ENCODE results near the gene TMEM183A. TPM values are rescaled to one million over a fixed set of nuclear protein-coding genes. Genes with fewer than 3 reads are reported as not detected.

TMEM183A gene
- total RNA-seq, 1 donor from 2014 or later: 69.9 TPM

GRCh38 chr1:203059485-203059884 lies 52.3 kb downstream of the TMEM183A start:
- Mint-ChIP-seq H3K27me3 (ENCODE audit: insufficient read depth) (no peaks in the 10 kb centered on the region), H3K27ac (no peak overlapping the region)

GRCh38 chr1:203060115-203060514 lies 52.9 kb downstream of the TMEM183A start:
- no peak overlapping the region for H3K27ac Mint-ChIP-seq
- DNase-seq (ENCODE audit: low spot score): no peak
- H3K4me1 Mint-ChIP-seq (ENCODE audit: low read depth): no peaks in the 10 kb centered on the region
- intact Hi-C loops (cut with micrococcal nuclease): no loop called here
- no peaks in the 10 kb centered on the region for H3K27me3 Mint-ChIP-seq (ENCODE audit: insufficient read depth)
- no peaks in the 10 kb centered on the region for H3K9me3 Mint-ChIP-seq
- no peak overlapping the region for H3K4me3 Mint-ChIP-seq
- peaks cover 6% of the 10 kb centered on the region for H3K36me3 Mint-ChIP-seq (ENCODE audit: low read depth)

More at GRCh38 chr1:203059485-203059884, 52.3 kb downstream of the TMEM183A start:
- no peak for DNase-seq (ENCODE audit: low spot score)
- Mint-ChIP-seq H3K36me3 (ENCODE audit: low read depth) (peaks cover 6% of the 10 kb centered on the region), H3K9me3 (no peaks in the 10 kb centered on the region), H3K4me1 (ENCODE audit: low read depth) (no peaks in the 10 kb centered on the region), H3K4me3 (no peak overlapping the region)
- intact Hi-C loops (cut with micrococcal nuclease): no loop called here

GRCh38 chr1:203063287-203063686 lies 56.1 kb downstream of the TMEM183A start:
- H3K4me3 Mint-ChIP-seq: no peak overlapping the region
- intact Hi-C loops (cut with micrococcal nuclease): no loop called here

GRCh38 chr1:203065191-203065590 lies 58.0 kb downstream of the TMEM183A start:
- intact Hi-C loops (cut with micrococcal nuclease): no loop called here
- H3K27me3 Mint-ChIP-seq (ENCODE audit: insufficient read depth): no peaks in the 10 kb centered on the region
- H3K4me3 Mint-ChIP-seq: no peak overlapping the region
- no peaks in the 10 kb centered on the region for H3K9me3 Mint-ChIP-seq
- no peak overlapping the region for H3K27ac Mint-ChIP-seq
- H3K36me3 Mint-ChIP-seq (ENCODE audit: low read depth): peaks cover 9% of the 10 kb centered on the region
- H3K4me1 Mint-ChIP-seq (ENCODE audit: low read depth): no peaks in the 10 kb centered on the region
- no peak for DNase-seq (ENCODE audit: low spot score)

More at GRCh38 chr1:203063287-203063686, 56.1 kb downstream of the TMEM183A start:
- H3K9me3 Mint-ChIP-seq: no peaks in the 10 kb centered on the region
- no peaks in the 10 kb centered on the region for H3K27me3 Mint-ChIP-seq (ENCODE audit: insufficient read depth)
- no peak overlapping the region for H3K27ac Mint-ChIP-seq
- DNase-seq (ENCODE audit: low spot score): no peak
- H3K36me3 Mint-ChIP-seq (ENCODE audit: low read depth): peaks cover 9% of the 10 kb centered on the region
- no peaks in the 10 kb centered on the region for H3K4me1 Mint-ChIP-seq (ENCODE audit: low read depth)

GRCh38 chr1:203065986-203066385 lies 58.8 kb downstream of the TMEM183A start:
- Mint-ChIP-seq H3K9me3 (no peaks in the 10 kb centered on the region), H3K36me3 (ENCODE audit: low read depth) (peaks cover 9% of the 10 kb centered on the region), H3K27me3 (ENCODE audit: insufficient read depth) (no peaks in the 10 kb centered on the region), H3K27ac (no peak overlapping the region), H3K4me1 (ENCODE audit: low read depth) (no peaks in the 10 kb centered on the region), H3K4me3 (no peak overlapping the region)
- no peak for DNase-seq (ENCODE audit: low spot score)
- intact Hi-C loops (cut with micrococcal nuclease): no loop called here

GRCh38 chr1:203066965-203067364 lies 59.8 kb downstream of the TMEM183A start:
- no peak for DNase-seq (ENCODE audit: low spot score)
- H3K36me3 Mint-ChIP-seq (ENCODE audit: low read depth): peaks cover 9% of the 10 kb centered on the region
- intact Hi-C loops (cut with micrococcal nuclease): no loop called here

GRCh38 chr1:203069030-203069747 lies 62.0 kb downstream of the TMEM183A start:
- no peaks in the 10 kb centered on the region for H3K27me3 Mint-ChIP-seq (ENCODE audit: insufficient read depth)
- H3K36me3 Mint-ChIP-seq (ENCODE audit: low read depth): peaks cover 16% of the 10 kb centered on the region
- DNase-seq (ENCODE audit: low spot score): no peak
- no peak overlapping the region for H3K4me3 Mint-ChIP-seq
- H3K27ac Mint-ChIP-seq: no peak overlapping the region
- no peaks in the 10 kb centered on the region for H3K9me3 Mint-ChIP-seq
- intact Hi-C loops (cut with micrococcal nuclease): no loop called here
- no peaks in the 10 kb centered on the region for H3K4me1 Mint-ChIP-seq (ENCODE audit: low read depth)

More at GRCh38 chr1:203066965-203067364, 59.8 kb downstream of the TMEM183A start:
- Mint-ChIP-seq H3K4me1 (ENCODE audit: low read depth) (no peaks in the 10 kb centered on the region), H3K9me3 (no peaks in the 10 kb centered on the region), H3K27ac (no peak overlapping the region), H3K4me3 (no peak overlapping the region), H3K27me3 (ENCODE audit: insufficient read depth) (no peaks in the 10 kb centered on the region)

- Mint-ChIP-seq H3K9me3 (no peaks in the 10 kb centered on the region), H3K4me1 (ENCODE audit: low read depth) (no peaks in the 10 kb centered on the region), H3K27me3 (ENCODE audit: insufficient read depth) (peaks cover 6% of the 10 kb centered on the region), H3K27ac (no peak overlapping the region), H3K4me3 (no peak overlapping the region), H3K36me3 (ENCODE audit: low read depth) (peaks cover 9% of the 10 kb centered on the region)
- intact Hi-C loops (cut with micrococcal nuclease): no loop called here
- DNase-seq (ENCODE audit: low spot score): no peak
Observed at GRCh38 chr1:203072002-203072602, 64.9 kb downstream of the TMEM183A start.

- no peaks in the 10 kb centered on the region for H3K4me1 Mint-ChIP-seq (ENCODE audit: low read depth)
- peaks cover 9% of the 10 kb centered on the region for H3K36me3 Mint-ChIP-seq (ENCODE audit: low read depth)
- intact Hi-C loops (cut with micrococcal nuclease): no loop called here
Observed at GRCh38 chr1:203072911-203073310, 65.7 kb downstream of the TMEM183A start.

GRCh38 chr1:203073469-203073868 lies 66.3 kb downstream of the TMEM183A start:
- no peak overlapping the region for H3K4me3 Mint-ChIP-seq
- no peaks in the 10 kb centered on the region for H3K4me1 Mint-ChIP-seq (ENCODE audit: low read depth)
- no peak overlapping the region for H3K27ac Mint-ChIP-seq
- H3K36me3 Mint-ChIP-seq (ENCODE audit: low read depth): peaks cover 9% of the 10 kb centered on the region
- intact Hi-C loops (cut with micrococcal nuclease): no loop called here
- H3K9me3 Mint-ChIP-seq: no peaks in the 10 kb centered on the region
- DNase-seq (ENCODE audit: low spot score): no peak
- peaks cover 7% of the 10 kb centered on the region for H3K27me3 Mint-ChIP-seq (ENCODE audit: insufficient read depth)

More at GRCh38 chr1:203072911-203073310, 65.7 kb downstream of the TMEM183A start:
- Mint-ChIP-seq H3K27ac (no peak overlapping the region), H3K27me3 (ENCODE audit: insufficient read depth) (peaks cover 7% of the 10 kb centered on the region), H3K4me3 (no peak overlapping the region), H3K9me3 (no peaks in the 10 kb centered on the region)
- DNase-seq (ENCODE audit: low spot score): no peak

Other genes with a start within 250 kb of the TMEM183A start
- gene KDM5B, start 199.0 kb upstream of the TMEM183A start, total RNA-seq: 102 and 113 TPM in 2 replicates
- 1.1 and 1.7 TPM in 2 replicates for gene PCAT6, start 196.4 kb upstream of the TMEM183A start, total RNA-seq
- gene RABIF, start 118.2 kb upstream of the TMEM183A start, total RNA-seq: 11.8 and 13.4 TPM in 2 replicates
- 24.9 and 25.5 TPM in 2 replicates for gene KLHL12, start 80.1 kb upstream of the TMEM183A start, total RNA-seq
- gene ADIPOR1, start 49.1 kb upstream of the TMEM183A start, total RNA-seq: 88.7 and 93.3 TPM in 2 replicates
- 21.5 and 21.7 TPM in 2 replicates for gene CYB5R1, start 40.1 kb upstream of the TMEM183A start, total RNA-seq
- gene PPFIA4, start 19.1 kb downstream of the TMEM183A start, total RNA-seq: 11.5 and 14.9 TPM in 2 replicates
- gene MYOG, start 78.6 kb downstream of the TMEM183A start, total RNA-seq: not detected in 2 replicates
- not detected in 2 replicates for gene ADORA1, start 120.4 kb downstream of the TMEM183A start, total RNA-seq
- not detected in 2 replicates for gene MYBPH, start 168.5 kb downstream of the TMEM183A start, total RNA-seq
- not detected in 2 replicates for gene CHI3L1, start 179.3 kb downstream of the TMEM183A start, total RNA-seq
- 0.15 and 0.52 TPM in 2 replicates for gene CHIT1, start 222.3 kb downstream of the TMEM183A start, total RNA-seq